ENCODE measurements around the gene DDX19B.
"Not testable (repeated sequence)": the region's sequence is repeated elsewhere in the genome, so short reads cannot be mapped to it uniquely, and the experiment has no call there.

The DDX19B gene

DNA sequence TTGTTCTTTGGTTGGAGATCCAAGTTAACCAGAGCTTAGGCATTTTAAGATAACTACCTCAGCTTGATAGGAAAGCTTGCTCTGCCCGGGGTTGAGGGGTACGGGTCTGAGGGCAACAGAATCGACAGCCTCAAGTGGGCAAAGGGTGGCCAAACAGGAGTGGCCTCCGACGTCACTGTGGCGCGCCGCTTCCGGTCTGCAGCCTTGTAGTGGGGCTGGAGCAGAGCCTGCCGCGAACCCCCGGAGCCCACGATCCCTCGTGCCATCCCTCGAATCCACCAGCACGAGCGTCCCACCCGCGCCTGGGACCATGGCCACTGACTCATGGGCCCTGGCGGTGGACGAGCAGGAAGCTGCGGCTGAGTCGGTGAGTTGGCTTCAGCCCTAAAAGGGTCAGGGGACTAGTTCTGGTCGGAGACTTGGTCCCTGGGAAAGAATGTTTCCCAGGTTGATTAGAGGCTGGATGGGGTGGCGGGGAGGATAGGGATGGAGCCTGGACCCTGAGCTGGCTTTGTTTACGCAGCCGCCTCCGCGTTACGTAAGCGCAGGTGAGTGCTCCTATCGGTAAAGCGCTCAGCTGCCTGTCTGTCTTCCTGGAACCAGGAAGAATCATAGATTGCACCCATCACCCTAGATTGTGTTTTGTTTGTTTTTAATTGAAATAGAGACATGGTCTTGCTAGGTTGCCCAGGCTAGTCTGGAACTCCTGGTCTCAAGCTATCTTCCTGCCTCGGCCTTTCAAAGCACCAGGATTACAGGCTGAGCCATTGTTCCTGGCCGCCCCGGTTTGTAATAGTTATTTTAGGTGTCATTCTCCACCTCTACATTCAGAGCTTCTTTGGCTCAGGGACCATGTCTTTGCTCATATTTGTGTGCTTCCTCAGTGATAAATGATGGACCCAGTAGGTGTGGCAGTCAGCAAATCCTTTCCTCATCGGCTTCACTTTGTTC, at the start of gene DDX19B:
TSS of gene DDX19B (plus strand) at position 199 of the 951 bp plus-strand sequence. CDS start at position 311, 112 bp downstream.
- no peak for TF ChIP-seq ZFX (IDR thresholded peaks at IDR 0.05)
- TF ChIP-seq, protein P1, sequence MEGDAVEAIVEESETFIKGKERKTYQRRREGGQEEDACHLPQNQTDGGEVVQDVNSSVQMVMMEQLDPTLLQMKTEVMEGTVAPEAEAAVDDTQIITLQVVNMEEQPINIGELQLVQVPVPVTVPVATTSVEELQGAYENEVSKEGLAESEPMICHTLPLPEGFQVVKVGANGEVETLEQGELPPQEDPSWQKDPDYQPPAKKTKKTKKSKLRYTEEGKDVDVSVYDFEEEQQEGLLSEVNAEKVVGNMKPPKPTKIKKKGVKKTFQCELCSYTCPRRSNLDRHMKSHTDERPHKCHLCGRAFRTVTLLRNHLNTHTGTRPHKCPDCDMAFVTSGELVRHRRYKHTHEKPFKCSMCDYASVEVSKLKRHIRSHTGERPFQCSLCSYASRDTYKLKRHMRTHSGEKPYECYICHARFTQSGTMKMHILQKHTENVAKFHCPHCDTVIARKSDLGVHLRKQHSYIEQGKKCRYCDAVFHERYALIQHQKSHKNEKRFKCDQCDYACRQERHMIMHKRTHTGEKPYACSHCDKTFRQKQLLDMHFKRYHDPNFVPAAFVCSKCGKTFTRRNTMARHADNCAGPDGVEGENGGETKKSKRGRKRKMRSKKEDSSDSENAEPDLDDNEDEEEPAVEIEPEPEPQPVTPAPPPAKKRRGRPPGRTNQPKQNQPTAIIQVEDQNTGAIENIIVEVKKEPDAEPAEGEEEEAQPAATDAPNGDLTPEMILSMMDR (conservative IDR thresholded peaks at IDR 0.05): no peak
- H3K27ac ChIP-seq: peak within 1 kb of the TSS; percentile 82

DNA sequence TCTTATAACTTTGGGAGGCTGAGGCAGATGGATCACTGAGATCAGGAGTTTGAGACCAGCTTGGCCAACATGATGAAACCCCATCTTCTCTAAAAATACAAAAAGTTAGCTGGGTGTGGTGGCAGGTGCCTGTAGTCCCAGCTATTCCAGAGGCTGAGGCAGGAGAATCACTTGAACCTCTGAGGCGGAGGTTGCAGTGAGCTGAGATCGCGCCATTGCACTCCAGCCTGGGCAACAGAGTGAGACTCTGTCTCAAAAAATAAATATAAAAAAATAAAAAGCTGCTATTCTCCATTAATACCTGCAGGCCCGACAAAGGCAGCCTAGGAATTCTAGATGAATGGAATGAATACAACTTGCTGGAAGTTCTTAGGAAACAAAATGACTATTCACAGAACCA, 49.3 kb upstream of the DDX19B start:
- H3K27ac ChIP-seq: not testable (repeated sequence)

DNA sequence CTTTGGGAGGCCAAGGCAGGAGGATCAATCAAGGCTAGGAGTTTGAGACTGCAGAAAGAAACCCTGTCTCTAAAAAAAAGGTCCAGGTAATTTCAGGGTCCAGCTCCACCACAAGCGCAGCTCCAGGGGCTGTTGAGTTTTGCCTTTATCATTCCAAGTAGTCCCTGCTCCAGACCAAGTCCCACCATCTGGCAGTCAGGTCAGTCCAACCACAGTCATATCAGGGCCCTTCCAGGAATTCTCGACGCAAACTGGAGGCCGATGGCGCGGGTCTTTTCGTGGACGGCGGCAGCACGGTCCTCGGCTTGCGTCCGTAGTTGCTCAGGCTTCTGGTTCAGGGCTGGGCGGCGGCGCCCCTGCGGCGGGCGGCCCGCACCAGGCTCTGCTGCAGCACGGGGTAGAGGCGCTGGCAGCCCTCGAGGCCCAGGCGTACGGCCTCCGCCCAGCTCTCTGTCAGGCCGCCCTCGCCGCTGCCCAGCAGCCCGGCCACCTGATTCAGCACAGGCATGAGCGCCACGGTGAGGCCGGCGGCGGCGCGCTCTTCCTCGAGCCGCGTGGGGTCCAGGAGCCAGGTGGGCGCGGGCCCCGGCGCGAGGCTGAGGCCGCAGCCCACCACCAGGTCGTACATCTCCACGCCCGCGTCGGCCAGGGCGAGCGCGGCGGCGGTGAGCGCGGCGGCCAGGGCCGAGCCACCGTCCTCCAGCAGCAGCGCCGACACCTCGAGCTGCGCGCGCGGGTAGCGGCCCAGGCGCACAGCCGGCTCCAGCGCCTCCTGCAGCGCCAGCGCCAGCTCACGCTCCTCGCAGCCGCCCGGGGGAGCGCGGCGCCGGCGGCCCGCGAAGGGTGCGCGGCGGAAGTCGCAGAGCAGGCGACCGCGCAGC, 48.0 kb upstream of the DDX19B start:
- TF ChIP-seq, protein P1 (conservative IDR thresholded peaks at IDR 0.05): no peak
- TF ChIP-seq ZFX (IDR thresholded peaks at IDR 0.05): peak; percentile 99
- peak overlapping the region; percentile 91 for H3K27ac ChIP-seq

DNA sequence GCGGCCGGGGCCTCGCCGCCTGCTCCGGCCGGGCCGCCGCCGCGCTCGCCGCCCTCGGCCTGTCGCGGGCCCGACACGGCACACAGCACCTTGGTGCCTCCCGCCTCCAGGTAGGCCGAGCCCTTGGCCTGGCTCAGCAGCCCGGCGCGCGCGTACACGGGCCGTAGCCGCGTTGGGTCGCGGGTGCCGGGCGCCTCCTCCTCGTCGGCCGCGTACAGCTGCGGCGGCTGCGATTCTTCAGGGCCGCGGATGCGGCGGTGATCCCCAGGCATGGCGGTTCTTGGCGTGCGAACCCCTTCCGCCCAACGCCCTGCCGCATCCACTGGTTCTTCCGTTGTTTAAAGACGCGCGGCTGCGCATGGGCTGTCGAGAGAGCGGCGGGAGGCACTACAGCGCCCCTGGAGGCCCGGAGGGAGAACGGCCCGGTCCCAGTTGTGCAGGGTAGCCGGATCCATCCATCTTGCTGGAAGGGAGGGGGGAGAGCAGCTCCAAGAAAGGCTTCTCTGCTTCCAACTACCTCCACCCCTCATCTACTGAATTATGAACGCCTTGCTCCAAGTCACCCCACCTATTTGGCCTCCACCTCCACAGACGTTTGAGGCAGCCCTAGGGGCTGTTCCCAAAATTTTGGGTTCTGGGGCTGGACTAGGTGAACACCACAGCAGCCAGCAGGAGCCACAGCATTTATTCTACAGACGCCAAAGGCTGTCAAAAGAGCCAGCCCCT, 47.2 kb upstream of the DDX19B start, which contains the start of gene EXOSC6:
TSS of gene EXOSC6 (minus strand) at position 312 of the 726 bp plus-strand sequence. CDS start at position 272, 40 bp downstream.
- TF ChIP-seq, protein P1 (conservative IDR thresholded peaks at IDR 0.05): peak; percentile 93
- TF ChIP-seq ZFX (IDR thresholded peaks at IDR 0.05): peak; percentile 99
- H3K27ac ChIP-seq: peak within 1 kb of the TSS; percentile 91

DNA sequence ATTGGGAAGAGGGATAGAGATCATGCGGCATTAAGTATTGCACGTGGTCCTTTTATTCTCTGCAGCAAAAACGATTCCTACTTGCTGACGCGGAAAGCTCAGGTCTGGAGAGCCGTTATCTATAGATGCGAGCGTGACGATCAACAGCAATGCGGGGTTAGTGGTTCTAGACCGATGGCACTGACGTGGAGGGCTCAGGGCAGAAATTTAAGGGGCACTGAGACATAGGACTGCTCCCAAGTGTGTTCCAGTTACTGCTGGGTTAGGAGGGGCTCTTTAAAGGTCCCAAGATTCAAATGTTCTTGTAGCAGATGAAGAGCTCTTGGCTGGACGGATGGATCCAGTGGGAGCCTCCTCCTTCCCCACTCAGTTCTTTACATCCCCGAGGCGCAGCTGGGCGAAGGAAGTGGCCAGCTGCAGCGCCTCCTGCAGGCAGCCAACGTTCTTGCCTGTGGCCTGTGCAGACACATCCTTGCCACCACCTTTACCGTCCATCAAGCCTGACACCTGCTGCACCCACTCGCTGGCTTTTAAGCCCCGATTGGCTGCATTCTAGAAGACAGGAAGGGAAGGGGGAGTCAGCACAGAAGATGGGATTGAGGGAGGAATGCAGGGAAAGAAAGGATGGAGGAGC, 46.5 kb upstream of the DDX19B start:
- H3K27ac ChIP-seq: peak overlapping the region; percentile 91; the same call in 1 of the 2 replicates
- TF ChIP-seq, protein P1 (conservative IDR thresholded peaks at IDR 0.05): peak; percentile 7; the same call in 1 of the 2 replicates
- no peak for TF ChIP-seq ZFX (IDR thresholded peaks at IDR 0.05)

DNA sequence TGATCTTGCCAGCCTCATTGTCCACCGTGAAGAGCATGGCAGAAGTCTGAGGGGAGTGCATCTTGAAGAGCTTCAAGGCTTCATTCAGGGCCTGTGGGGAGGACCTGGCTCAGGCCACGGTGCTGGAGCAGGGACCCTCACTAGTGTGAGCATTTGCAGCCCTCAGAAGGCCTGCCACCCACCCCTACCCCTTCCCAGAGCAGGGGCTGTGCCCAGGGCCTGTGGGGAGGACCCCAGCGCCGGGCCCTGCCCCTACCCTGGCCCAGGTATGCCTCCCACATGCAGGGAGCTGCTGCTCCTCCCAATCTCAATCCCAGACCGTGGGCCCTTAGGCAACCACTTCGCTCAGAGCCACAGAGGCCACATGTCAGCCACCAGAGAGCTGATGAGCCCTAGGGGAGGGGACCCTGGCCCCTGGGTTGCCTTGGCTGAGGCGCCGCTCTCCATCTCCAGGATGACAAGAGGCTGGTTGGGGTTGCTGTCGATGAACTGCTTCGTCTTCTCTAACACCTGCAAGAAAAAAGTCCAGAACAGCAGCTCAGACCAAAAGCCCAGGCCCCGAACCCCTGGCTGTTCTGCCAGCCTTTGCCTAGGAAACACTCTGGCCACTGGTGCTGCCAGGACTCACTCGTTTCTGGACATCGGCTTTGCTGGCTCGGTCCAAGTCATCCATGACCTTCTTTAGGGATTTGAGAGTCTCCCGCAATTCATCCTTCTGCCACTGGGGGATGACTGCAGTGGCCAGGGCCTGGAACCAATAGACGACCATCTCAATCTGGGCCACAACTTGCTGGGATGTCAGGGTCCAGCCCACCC, 45.5 kb upstream of the DDX19B start:
- TF ChIP-seq, protein P1 (conservative IDR thresholded peaks at IDR 0.05): peak; percentile 73
- TF ChIP-seq ZFX (IDR thresholded peaks at IDR 0.05): no peak
- no peak overlapping the region for H3K27ac ChIP-seq
